Stimulated activated CD4-positive, alpha-beta T cell treated with anti-CD3 and anti-CD28 coated beads, Interleukin-12 subunit alpha, Interleukin-12 subunit beta, amount 100 ng/mL, for 48 hours (primary cell): Measurements from ENCODE around the gene UCN2.
"Not testable (repeated sequence)": the region's sequence is repeated elsewhere in the genome, so short reads cannot be mapped to it uniquely, and the experiment has no call there.

Experiments used
- DNase-seq, 3 donors: peaks; one replicate each; pipeline ENCODE4 v3.0.0-alpha.2; 2020; ENCODE audit warnings: low read depth in 2 of 3, low spot score in 1 of 3

Gene UCN2

DNA sequence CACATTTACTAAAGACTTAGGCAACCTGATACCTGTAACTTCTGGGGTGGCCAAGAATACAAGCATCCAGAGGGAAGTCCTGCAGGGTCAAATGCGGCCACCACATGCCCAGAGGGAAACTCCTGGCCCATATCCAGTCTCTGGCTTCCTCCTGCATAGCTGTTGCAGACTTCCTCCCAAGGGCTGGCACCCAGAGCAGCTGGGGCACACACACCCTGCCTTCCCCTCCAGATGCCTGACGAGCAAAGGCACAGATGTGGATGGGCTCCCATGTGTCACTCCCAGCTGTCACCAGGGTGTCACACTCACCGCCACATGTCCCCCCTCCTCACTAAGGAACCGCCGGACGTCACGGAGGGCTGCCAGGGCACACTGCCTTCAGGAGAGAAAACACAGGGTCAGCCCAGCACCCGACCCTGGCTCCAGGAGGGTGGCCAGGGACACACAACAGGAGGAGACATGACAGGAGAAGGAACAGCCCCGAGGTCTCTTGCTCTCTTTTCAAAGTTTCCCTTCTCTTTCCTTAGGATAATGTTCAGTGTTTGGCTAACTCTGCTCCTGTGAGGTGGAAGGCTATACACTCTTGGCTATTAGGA, 20.2 kb downstream of the UCN2 start:
- DNase-seq: no peak

- no peak for DNase-seq
These were observed 25.1 kb downstream of the UCN2 start for GRCh38 chr3:48538451-48538850.

DNA sequence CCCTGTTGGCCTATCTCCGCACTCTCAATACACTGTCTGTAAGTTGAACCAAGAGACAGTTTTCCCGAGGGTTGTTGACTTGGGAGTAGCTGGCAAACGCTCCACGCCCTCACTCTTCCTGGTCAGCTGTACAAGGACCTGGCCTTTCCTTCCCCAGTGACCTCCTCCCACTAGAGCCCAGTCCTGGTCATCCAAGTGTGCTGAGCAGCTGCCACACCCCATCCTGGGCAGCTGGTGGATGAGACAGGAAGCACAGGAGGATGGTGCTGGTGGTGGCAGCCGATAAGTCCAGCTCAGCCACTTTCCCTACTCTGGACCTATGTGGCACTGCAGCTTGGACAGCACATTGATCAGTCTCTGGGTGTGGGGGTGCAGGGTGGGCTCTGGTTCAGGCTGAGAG, 26.8 kb downstream of the UCN2 start:
- no peak for DNase-seq

DNA sequence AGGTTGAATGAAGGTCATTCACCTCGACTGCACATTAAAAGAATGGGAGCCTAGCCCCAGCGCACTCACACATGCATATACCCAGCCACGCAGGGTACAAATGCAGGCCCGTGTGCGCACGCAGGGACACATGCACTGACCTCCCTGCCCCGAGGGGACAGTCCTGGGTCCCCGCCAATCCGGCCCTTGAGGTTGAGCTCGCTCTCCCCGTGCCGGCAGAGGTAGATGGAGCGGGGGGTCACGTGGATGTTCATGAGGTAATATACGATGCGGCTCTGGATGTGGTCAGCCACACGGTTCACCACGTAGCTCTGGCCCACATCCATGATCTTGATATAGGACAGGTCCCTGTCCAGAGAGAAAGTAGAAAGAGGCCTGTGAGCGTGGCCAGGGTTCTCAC, 27.5 kb downstream of the UCN2 start:
- DNase-seq: no peak

DNA sequence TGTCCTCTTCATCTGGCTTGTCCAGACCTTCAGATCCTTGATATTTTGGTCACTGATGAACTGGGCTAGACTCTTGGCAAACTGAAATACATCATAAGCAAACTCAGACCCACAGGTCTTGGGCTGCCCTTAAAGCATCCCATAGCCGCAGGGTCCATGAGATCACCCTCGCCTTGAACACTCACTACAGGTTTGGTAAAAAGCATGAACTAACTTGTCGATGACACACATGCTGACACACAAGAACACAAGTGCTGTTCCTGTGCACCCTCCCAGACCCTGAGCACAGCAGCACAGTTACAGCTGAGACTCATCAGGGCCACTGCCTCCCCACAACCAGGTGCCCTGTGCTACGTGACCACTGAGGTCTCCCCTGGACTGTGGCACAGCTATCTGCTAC, 28.0 kb downstream of the UCN2 start:
- no peak for DNase-seq

GRCh38 chr3:48532977-48533337, 30.6 kb downstream of the UCN2 start:
- no peak for DNase-seq

DNA sequence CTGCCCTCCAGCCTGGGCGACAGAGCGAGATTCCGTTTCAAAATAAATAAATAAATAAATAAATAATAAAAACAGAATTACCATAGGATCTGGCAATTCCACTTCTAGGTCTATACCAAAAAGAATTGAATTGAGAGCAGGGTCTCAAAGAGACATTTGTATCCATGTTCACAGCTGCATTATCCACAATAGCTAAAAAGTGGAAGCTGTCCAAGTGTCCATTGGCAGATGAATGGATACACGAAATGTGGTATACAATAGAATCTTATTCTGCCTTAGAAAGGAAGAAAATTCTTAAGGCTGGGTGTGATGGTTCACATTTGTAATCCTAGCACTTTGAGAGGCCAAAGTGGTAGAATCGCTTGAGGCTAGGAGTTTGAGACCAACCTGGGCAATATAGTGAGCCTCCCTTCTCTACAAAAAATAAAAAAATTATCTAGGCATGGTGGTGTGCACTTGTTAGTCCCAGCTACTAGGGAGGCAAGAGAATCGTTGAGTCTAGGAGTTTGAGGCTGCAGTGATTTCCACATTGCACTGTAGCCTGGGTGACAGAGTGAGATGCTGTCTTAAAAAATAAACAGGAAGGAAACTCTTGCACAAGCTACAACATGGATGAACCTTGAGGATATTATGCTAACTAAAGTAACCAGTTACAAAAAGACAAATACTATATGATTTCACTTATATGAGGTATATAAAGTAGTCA, 31.2 kb downstream of the UCN2 start:
- DNase-seq: no peak

DNA sequence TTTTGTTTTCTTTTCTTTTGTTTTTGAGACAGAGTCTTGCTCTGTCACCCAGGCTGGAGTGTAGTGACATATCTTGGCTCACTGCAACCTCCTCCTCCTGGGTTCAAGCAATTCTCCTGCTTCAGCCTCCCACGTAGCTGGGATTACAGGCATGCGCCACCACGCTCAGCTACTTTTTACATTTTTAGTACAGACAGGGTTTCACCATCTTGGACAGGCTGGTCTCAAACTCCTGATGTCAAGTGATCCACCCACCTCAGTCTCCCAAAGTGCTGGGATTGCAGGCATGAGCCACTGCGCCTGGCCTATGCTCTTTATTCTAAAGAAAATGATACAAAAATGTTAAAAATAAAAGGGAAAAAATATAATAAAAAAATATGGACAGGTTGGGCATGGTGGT, 32.9 kb downstream of the UCN2 start:
- not testable (repeated sequence) for DNase-seq

- DNase-seq: no peak
These were observed 34.8 kb downstream of the UCN2 start for GRCh38 chr3:48528754-48529153.

GRCh38 chr3:48528048-48528447, 35.5 kb downstream of the UCN2 start:
- DNase-seq: no peak

- DNase-seq: no peak
These were observed 38.6 kb downstream of the UCN2 start for GRCh38 chr3:48524970-48525369.

GRCh38 chr3:48521635-48522034, 41.9 kb downstream of the UCN2 start:
- DNase-seq: no peak

DNA sequence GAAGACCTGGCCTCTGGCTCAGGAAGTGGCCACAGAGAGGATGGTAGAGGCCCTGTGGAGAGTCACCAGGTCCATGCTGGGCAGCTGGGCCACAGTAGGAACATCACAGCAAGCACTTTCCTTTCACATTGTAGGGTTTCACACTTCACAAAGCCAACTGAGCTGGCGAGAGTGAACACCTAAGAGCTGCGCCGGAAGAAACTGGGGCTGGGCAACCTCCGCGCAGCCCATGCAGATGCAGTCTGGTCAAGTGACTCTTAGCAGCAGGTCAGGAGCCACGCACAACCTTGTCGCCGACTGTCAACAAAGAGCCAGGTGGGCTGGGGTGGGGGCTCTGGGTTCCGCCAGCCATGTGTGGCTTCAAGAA, 44.3 kb downstream of the UCN2 start:
- DNase-seq: no peak

GRCh38 chr3:48518638-48519276, 44.8 kb downstream of the UCN2 start:
- DNase-seq: no peak

DNA sequence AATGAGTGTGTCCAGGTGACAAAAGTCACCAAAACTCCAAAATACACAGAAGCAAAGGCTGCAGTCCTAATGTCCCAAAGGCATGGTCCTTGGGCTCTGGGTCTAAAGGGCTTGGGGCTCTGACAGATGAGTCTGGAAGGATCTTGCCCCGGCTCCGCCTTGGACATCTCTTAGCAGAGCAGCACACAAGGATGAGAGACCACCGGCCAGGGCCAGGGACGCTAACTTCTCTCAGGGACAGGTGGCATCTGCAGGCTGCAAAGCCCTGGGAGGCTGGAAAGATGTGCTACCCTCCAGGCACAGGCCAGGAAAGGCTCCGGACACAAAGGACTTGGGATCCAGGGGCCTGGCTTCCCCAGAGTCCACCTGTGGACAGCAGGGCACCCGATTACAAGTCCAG, 45.5 kb downstream of the UCN2 start:
- DNase-seq: no peak

DNA sequence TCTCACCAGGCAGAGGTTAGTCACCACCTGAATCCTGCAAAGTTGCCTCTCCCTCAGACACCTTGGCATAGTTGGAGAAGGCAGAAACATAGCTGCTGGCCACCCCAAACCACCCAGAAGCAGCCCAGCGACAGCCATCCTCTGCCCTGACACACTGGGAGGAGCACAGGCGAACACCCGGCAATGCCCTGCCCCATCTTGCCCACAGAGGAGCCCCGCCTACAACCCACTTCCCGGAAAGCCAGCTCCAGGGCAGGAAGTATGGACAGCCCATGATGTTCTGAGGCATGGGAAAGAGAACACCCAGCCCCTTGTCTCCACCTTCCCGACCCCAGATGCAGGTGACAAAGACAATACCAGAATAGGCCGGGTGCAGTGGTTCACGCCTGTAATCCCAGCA, 47.0 kb downstream of the UCN2 start:
- DNase-seq: no peak

GRCh38 chr3:48514431-48515227, 49.0 kb downstream of the UCN2 start:
- no peak for DNase-seq
